Activated CD8-positive, alpha-beta memory T cell treated with anti-CD3 and anti-CD28 coated beads for 48 hours (primary cell): ENCODE results near the gene PNMA1.

Experiments
- DNase-seq, 3 experiments: peaks; one replicate each; pipeline ENCODE4 v3.0.0-alpha.2; 2020; ENCODE audit warnings: low read depth in 2 of 3, low spot score in 2 of 3

Gene PNMA1, protein sequence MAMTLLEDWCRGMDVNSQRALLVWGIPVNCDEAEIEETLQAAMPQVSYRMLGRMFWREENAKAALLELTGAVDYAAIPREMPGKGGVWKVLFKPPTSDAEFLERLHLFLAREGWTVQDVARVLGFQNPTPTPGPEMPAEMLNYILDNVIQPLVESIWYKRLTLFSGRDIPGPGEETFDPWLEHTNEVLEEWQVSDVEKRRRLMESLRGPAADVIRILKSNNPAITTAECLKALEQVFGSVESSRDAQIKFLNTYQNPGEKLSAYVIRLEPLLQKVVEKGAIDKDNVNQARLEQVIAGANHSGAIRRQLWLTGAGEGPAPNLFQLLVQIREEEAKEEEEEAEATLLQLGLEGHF

GRCh38 chr14:73713803-73714655 lies at the start of gene PNMA1:
PNMA1 (minus strand) TSS chr14:73714384; CDS start chr14:73713639, 745 bp downstream.
- peak; percentile 61 to 80 (median 73) for DNase-seq

DNA sequence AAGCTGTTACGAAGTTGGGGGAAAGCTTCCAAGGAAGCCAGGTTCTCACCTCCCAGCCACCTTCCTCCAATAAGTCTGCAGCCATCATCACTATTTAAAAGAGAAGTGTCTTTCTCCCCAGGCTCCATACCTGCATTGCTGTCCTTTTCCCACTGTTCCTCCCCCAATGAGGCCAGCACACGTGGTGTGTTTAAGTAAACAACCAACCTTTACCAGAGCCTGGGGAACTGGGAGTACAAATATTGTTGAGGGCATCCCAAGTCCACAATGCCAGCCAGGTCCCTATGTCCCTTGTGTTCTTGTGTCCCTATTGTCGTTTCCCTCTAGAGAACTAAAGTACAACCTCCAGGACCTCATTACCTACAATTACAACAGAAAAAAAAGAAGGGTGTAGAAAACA lies 49.2 kb upstream of the PNMA1 start:
- no peak for DNase-seq

DNA sequence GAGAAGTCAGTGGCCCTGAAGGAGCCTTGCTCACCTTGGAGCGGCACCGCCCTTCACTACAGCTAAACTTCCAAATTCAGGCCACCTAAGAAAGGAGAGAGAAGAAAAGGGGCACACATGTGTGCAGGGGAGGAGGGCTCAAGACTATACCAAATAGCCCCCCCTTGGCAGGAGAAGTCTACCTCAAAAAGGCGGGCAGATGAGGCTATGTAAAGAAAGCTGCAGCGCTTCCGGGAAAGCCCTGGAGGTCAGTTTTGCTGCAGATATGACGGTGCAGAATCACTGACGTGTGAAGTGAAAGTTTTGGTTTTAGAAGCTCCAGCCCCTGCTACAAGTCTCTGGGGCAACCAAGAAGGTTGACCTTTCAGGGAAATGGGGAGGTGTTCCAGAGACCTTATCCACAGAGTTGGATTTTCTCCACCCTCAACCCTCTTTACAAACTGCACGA lies 48.2 kb upstream of the PNMA1 start:
- DNase-seq = no peak

DNA sequence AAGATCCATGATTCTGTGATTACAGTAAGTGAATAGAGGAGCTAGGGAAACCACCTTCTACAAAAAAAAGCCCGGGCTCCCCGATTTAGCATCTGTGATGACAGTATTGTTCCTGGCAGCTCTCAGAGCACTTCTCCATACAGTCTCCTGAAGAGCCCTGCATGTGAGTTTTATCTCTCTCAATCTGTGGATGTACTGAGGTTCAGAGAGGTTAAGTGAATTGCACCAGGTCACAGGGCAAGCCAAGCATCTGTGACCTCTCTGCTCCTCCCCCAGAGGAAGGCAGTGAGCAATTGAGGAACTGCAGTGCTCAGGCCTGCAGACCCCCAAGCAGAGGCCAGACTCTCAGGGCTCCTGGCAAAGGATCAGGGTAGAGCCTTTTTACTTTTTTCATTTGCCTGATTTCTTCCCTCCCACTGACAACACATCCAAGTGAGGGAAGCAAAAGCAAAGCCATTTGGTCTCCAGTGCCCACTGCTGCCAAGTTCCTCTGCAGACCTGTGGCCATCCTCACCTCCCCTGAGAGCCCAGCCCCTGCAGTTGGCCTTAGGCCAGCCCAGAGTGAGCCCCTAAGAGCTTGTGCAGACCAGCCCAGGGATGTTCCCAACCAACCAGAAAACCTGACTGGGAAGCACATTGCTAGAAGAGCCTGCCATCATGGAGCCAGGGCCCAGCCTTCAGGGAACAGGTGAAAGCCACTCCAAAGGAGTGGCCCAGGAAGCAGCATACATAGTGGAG lies 47.6 kb upstream of the PNMA1 start:
- DNase-seq = no peak

DNA sequence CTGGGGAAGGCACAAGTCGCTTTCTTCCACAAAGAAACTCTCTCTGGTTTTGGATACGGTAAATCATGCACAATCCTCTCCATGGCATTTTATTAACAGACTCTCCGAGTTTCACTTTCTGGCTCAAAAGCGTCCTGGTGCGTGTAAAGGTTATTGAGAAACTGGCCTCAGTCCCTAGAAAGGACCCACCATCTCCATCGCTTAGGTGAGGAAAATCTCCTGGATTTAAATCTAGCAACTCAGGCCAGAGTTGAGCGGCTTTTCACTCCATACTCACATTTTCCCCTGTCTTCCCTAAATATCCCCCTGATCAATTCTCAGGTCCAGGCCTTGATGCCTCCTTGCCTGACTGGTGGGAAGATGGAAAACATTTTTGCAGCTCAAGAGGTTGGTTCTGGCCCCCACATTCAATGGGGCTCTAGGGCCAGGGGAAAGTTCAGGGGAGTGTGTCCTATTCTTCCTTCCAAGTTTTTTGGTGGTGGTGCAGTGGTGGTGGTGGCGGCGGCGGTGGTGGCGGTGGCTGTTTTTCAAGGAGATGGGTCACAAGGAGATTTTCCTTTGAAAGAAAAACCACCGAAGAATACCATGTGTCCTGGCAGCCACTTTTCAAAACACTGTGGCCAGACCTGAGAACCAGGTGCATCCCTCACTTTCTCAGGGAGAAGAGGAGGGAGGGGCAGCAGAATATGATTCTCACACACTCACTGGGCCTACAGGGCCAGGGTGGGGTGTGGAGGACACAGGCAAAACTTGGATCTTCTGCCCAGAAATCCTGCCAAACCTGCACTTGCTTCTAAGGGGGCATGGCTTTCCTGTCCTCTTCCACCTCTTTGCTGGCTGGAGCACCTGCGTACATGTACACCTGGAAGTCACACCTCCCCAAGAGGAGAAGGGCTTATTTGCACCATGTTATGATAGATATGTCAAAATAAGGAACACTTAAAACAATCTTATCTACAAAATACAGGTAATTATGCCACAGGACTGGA lies 46.7 kb upstream of the PNMA1 start:
- DNase-seq = no peak

DNA sequence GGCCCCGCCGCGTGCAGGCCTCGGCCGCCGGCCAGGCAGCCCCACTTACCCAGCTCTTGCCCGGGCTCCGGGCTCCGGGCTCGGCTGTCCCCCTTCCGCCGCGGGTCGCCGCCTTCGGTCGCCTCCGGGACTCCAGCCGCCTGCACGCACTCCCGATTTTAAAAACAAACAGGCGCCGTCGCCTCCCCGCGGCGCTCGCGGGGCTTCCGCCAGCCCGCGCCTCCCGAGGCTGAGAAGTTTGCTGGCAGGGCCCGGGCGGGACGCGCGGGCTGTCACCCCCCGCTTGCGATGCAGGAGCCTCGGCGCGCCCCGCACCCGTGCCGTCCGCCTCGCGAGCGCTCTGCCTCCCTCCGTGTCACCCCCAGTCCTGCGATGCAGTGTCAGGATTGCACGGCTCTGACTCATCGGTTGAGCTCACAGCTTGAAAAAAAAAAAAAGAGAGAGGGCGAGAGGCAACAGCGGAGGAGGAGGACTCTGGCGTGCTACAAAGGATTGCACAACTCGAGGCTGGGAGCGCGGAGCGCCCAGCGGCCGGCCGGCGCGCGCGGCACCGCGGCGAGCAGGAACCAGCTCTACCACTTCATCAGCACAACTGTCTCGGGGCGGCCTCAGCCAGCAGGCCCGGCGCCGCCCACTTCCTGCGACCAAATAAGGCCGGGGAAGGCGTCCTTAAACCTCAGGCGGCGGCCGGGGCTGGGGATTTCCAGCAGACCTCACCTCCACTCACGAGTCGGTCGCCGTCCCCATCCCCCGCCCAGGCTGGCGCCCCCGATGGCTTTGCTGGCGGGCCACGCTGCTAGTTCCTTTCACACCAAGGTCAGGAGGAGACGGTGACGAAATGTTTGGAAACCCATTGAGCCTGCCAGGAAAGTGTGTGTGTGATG lies 45.8 kb upstream of the PNMA1 start:
- DNase-seq = peak; percentile 95 to 96 (median 95)

GRCh38 chr14:73759183-73759713 lies 45.1 kb upstream of the PNMA1 start:
- no peak for DNase-seq

DNA sequence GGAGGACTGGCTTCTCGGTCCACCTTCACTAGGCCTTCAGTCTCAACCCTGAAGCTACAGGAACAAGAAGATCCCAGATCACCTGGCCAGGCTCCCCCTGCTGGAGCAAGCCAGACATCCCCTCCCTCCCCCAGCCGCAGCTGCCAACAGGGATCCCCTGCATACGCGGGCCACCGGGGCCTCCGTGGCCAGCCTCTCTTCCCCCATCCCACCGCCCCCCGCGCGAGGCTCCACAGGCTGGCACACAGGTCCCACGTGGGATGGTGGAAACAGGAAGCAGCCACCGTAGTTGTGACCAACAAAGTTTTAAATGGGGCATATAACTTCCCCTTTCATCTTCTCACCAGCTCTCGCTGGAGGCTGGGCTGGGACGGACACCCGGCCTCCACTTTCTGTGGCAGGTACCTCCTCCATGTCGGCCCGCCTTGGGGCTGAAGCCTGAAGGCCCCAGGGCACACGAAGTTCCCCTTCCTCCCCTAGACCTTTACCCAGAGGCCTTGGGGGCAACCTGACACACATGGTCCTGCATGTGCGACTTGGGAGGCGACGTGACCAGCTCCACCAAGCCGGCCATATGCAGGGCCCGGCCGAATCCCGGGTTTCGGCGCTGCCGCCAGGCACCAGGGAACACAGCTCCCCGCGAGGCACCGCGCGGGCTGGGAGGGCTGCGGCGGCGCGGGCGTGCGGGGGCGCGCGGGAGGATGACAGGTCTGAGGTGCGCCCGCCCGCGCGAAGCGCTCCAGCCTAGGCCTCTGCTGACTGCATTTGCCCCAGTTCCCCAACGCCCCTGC lies 44.4 kb upstream of the PNMA1 start:
- peak in 2 of 3 experiments; percentile 44 to 54 for DNase-seq

DNA sequence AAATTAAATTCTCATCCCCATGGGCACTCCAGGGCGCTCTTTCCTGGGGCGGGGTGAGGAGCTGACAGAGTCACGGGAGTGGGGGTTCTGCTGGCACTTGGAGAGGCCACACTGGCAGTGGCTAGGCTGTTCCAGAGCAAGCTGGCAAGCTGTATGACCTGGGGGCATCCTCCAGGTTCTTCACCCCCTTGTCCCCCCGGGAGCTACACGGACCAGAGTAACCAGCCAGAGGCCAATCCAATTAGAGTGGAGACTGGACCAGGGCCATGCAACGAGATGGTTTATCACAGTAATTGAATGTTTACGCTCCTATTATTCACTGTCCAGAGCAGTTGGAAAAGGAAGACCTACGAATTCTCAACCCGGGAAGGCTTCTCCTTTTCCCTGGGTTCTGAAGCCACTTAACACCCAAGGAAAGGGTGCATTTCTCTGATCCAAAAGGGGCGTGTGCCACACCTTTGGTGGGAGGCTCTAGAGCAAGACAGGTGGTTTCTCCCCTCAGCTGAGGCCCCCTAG lies 43.8 kb upstream of the PNMA1 start:
- no peak for DNase-seq

GRCh38 chr14:73757381-73757780 lies 43.2 kb upstream of the PNMA1 start:
- DNase-seq = no peak

DNA sequence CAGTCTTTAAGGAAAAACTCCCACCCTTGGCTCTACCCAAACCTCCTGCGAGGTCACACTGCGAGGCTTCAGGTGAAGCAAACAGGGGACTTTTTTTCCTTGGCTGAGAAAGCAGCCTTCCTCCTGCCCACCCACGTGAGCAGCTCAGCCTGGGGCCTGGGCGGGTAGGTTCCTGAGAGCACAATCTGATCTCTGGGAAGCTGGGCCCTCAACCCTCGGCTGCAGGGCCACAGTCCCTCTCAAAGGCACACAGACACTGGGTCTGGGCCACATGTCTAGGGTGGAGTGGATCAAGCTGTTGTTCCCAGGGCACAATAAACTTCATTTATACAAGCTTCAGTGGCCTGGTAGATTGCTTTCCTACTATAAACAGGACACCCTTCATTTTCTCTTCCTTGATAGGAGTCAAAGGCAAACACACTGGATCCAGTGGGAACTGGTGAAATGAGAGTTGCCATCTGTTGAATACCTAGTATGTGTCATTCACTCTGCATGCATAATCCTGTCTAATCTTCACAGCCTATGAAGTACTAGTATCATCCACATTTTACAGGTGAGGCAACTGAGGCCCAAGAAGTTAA lies 41.3 kb upstream of the PNMA1 start:
- no peak for DNase-seq

GRCh38 chr14:73754911-73755360 lies 40.8 kb upstream of the PNMA1 start:
- DNase-seq = no peak

DNA sequence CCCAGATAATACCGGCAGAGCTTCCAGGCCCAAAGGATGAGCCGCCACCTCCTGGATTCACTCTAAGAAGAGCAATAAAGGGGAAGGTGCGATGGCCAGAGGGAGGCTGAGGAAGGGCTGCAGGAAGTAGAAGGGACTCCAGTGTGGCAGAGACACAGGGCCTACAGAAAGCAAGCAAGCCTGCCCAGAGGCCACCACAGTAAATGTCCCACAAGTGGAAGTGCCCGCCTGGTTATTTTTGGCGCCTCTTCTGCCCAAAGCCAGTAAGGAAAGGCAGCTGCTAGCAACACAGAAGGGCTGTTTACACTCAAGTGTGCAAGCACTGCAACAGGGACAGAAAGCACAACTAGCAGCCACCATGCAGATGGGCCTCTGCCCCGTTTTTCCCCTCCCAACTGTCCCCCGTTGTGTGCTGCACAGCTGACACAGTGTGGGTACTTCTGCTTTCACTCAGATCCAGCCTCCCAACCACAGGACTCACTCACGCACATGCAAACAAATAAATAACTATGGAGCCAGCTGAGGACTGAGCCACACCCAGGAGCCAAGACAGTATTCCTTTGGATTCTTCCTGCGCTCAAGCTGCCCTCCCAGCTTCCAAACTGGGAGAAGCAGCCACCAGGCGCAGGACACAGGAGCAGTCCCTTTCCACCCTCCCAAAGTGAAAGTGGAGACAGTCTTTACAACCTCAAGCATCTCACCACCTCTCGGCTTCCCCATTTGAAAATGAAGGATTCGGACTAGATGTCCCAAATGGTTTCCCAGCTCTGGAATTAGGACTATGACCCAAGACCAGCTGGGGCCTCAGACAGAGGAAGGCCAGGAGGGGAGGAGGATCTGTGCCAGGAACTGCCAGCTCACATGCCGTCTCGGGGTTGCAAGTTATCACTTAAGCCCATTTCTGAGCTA lies 40.0 kb upstream of the PNMA1 start:
- DNase-seq = no peak

DNA sequence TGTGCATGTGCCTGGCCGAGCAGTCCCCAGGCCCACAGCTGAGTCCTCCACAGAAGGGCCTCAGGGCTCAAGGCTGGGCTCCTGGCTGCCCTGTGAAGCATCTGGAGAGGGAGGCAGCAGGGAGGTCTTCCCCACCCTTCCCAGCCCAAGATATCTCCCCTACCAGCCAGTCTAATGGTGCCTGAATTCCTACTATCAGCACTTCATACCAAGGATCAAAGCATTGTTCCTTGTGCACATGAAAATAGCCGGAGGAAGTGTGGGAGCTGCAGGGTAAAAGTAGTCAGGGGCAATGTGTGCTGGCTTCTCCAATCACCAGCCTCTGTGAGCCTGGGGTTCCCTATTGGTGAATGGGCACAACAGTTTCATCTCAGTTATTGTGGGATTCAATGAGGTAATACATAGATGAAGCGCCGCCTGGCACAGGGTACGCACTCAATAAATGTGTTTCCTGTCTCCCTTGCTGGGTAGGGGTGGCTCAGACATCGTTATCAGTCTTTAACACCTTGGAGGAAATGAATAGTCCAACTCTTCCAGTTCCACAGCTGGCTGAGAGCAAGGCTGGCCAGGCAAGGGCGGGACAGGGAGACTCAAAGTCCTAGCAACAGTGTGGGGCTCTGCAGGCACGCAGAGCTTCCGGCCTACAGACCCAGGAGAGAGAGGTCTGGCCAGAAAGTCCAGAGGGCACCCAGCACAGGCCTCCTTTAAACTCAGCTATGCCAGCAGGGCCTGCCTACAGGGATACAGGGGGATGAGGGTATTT lies 39.1 kb upstream of the PNMA1 start:
- no peak for DNase-seq

GRCh38 chr14:73752297-73752992 lies 38.3 kb upstream of the PNMA1 start:
- no peak for DNase-seq
